Gastrocnemius medialis (tissue), 4 donors: ENCODE data around the gene HECA. TPM values are rescaled to one million over a fixed set of nuclear protein-coding genes. Genes with fewer than 3 reads are reported as not detected.
A peak's percentile ranks its signal among the peaks of the same experiment; 100 is the strongest.

Source experiments
- ATAC-seq, 2 donors: fragments of 150-250 bp; one replicate each; pipeline ENCODE4 v1.9.1; 2016
- DNase-seq, 2 donors: peaks; one replicate each; pipeline ENCODE4 v3.0.0-alpha.2; 2019
- H3K27ac ChIP-seq, 4 donors: fragments of 200-600 bp; sonication (generic); 1 replicate in 1 of 4; 2 replicates in 3 of 4; pipeline ENCODE4 v1.5.1; 2016 to 2018; ENCODE audit warnings: mild to moderate bottlenecking in 2 of 4, moderate library complexity in 1 of 4
- H3K27me3 ChIP-seq, 3 donors: fragments of 200-600 bp; sonication (generic) in 2 of 3; 1 replicate in 1 of 3; 2 replicates in 2 of 3; pipeline versions ENCODE4 v1.5.1 to v1.6.0; 2016 to 2019; ENCODE audit warnings: mild to moderate bottlenecking in 1 of 3, moderate library complexity in 1 of 3
- H3K36me3 ChIP-seq, 2 donors: fragments of 200-600 bp; sonication (generic) in 1 of 2; one replicate each; pipeline ENCODE4 v1.5.1; 2017 to 2018
- H3K4me1 ChIP-seq, 2 donors: fragments of 200-600 bp; sonication (generic) in 1 of 2; one replicate each; pipeline ENCODE4 v1.5.1; 2016 to 2017; ENCODE audit warnings: mild to moderate bottlenecking in 2 of 2
- H3K4me3 ChIP-seq, 4 donors: fragments of 200-600 bp; sonication (generic) in 3 of 4; 1 replicate in 1 of 4; 2 replicates in 3 of 4; pipeline ENCODE4 v1.5.1; 2016 to 2019; ENCODE audit warnings: mild to moderate bottlenecking in 2 of 4
- H3K9me3 ChIP-seq, 3 donors: fragments of 200-600 bp; sonication (generic) in 2 of 3; 1 replicate in 1 of 3; 2 replicates in 2 of 3; pipeline ENCODE4 v1.5.1; 2016 to 2019
- POLR2A ChIP-seq, 2 donors: fragments of 450-650 bp; IDR thresholded peaks; one replicate each; pipeline ENCODE4 v1.6.1; 2017; ENCODE audit warnings: antibody characterized with exemption in 2 of 2, mild to moderate bottlenecking in 2 of 2, moderate library complexity in 2 of 2
- in situ Hi-C, 4 donors: fragments of 200-750 bp; cut with MboI; loops; one replicate each; pipeline versions ENCODE4 v1.15.0 to v1.8.0; 2017; ENCODE audit warnings: low sequenced_read_pairs in 4 of 4
- intact Hi-C: fragments of 100-400 bp; cut with DNase I; formaldehyde crosslinking; loops from one replicate; pipeline ENCODE4 v1.15.1; 2023; ENCODE audit warnings: low total_unique reads
- total RNA-seq, 4 donors: library from RNA; depleted of rRNA; stranded (reverse); fragments of >200 nt; gene quantifications; one replicate each; pipeline versions ENCODE4 v1.1.0 to v1.2.3, GENCODE V29; 2016
- TF ChIP-seq, protein P1 (sequence below), 5 experiments: fragments of 450-650 bp in 3 of 5; fragments of 200-600 bp in 2 of 5; sonication (generic) in 2 of 5; IDR thresholded peaks in 4 of 5; conservative IDR thresholded peaks in 1 of 5; 1 replicate in 4 of 5; 2 replicates in 1 of 5; pipeline ENCODE4 v1.5.1; 2016 to 2019; ENCODE audit warnings: antibody characterized with exemption in 5 of 5, mild to moderate bottlenecking in 3 of 5, moderate library complexity in 3 of 5

The HECA gene
- total RNA-seq, 4 donors from 2014 or later = 34.5 to 59.1 (median 47.2) TPM

DNA sequence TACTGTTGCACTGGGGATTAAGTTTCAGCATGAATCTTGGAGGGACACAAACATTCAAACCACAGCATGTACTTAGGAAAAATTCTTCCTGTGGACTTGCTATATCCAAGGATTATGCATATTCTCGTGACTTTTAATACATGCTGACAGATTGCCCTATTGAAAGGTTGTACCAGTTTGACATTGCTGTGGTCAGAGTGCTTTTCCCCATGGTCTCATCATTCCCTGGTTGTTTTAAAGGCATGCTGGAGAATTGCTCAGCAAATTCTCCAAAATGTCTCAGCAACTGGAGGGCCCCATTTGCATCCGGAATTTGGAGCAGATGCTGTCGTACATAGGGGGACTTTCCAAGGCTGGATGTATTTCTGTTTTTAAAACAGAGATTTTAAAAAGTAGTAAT is 7.4 kb downstream of the HECA start:
- TF ChIP-seq POLR2A (IDR thresholded peaks at IDR 0.05) = no peak
- TF ChIP-seq, protein P1, sequence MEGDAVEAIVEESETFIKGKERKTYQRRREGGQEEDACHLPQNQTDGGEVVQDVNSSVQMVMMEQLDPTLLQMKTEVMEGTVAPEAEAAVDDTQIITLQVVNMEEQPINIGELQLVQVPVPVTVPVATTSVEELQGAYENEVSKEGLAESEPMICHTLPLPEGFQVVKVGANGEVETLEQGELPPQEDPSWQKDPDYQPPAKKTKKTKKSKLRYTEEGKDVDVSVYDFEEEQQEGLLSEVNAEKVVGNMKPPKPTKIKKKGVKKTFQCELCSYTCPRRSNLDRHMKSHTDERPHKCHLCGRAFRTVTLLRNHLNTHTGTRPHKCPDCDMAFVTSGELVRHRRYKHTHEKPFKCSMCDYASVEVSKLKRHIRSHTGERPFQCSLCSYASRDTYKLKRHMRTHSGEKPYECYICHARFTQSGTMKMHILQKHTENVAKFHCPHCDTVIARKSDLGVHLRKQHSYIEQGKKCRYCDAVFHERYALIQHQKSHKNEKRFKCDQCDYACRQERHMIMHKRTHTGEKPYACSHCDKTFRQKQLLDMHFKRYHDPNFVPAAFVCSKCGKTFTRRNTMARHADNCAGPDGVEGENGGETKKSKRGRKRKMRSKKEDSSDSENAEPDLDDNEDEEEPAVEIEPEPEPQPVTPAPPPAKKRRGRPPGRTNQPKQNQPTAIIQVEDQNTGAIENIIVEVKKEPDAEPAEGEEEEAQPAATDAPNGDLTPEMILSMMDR (IDR thresholded peaks at IDR 0.05 in 4 of 5, conservative IDR thresholded peaks at IDR 0.05 in 1 of 5) = no peak
- ATAC-seq (no peak), DNase-seq (no peak)
- Histone ChIP-seq H3K27me3 (no peaks in the 10 kb centered on the region), H3K27ac (no peak overlapping the region), H3K9me3 (no peaks in the 10 kb centered on the region), H3K4me1 (peaks cover 45 to 49% of the 10 kb centered on the region in 2 donors), H3K36me3 (no peaks in the 10 kb centered on the region), H3K4me3 (no peak overlapping the region)
- in situ Hi-C loops (loop anchor here in 1 of 4 donors (25.0 kb wide), 1 partner anchor 220 kb away; the partner anchor contains the start of gene CITED2), intact Hi-C loops (no loop called here)

DNA sequence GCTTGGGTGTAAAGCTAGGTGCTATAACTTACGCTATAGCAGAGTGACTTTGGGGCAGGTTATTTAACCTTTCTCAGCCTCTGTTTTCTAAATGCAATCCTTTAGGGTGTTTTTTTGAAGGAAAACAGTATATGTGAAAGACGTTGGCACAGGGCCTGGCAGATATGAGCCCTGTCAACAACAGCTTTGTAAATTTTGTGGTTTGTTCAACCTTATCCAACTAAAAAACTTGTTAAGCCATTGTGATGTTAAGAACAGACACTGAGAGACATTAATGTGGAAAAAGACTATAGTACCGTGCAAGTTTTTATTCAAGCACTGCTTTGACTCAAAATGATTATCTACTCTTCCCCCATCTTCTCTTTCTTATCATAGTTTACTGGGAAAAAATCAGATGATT is 8.2 kb downstream of the HECA start:
- H3K36me3 ChIP-seq = no peaks in the 10 kb centered on the region
- no peak overlapping the region for H3K27ac ChIP-seq
- H3K4me3 ChIP-seq = no peak overlapping the region
- in situ Hi-C loops = loop anchor here in 1 of 4 donors (25.0 kb wide), 1 partner anchor 219 kb away; the partner anchor contains the start of gene CITED2
- no peak for DNase-seq
- no peak for ATAC-seq
- intact Hi-C loops = no loop called here
- H3K9me3 ChIP-seq = no peaks in the 10 kb centered on the region
- H3K4me1 ChIP-seq = peaks cover 45 to 49% of the 10 kb centered on the region in 2 donors
- no peaks in the 10 kb centered on the region for H3K27me3 ChIP-seq
- TF ChIP-seq POLR2A (IDR thresholded peaks at IDR 0.05) = no peak
- TF ChIP-seq, protein P1 (IDR thresholded peaks at IDR 0.05 in 4 of 5, conservative IDR thresholded peaks at IDR 0.05 in 1 of 5) = no peak

DNA sequence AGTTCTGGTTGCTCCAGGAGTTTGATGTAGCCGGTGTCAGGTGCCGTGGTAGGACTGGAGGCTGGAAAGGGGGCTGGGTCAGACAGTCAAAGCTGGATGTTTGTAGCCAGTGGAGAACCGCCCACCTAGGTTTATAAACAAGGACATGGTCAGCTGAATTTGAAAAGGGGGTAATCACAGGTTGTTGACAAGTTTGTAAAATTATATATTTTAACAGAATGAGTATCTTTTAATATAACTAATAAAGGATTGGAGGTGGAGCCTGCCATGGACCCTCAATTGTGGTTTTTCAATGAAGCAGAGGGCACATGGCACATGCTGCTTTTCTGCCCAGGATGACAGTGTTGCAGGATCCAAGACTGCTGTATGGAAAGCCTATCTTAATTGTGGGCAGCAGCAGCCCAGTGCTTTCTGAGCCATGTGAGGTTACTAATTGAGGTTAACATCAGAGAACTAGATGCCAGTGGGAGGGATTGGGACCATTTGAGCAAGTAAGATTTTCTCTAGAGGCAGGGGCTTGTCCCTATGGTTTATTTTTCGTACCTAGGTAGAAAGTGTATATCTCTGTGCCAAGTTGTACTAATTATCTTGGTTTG is 9.7 kb downstream of the HECA start:
- Histone ChIP-seq H3K27me3 (no peaks in the 10 kb centered on the region), H3K27ac (no peak overlapping the region), H3K36me3 (no peaks in the 10 kb centered on the region), H3K4me1 (peaks cover 49 to 50% of the 10 kb centered on the region in 2 donors), H3K4me3 (no peak overlapping the region), H3K9me3 (no peaks in the 10 kb centered on the region)
- intact Hi-C loops (loop anchor here (5.0 kb wide), 1 partner anchor 157 kb away; the partner anchor contains the start of gene REPS1), in situ Hi-C loops (loop anchor here in 1 of 4 donors (25.0 kb wide), 1 partner anchor 218 kb away; the partner anchor contains the start of gene CITED2)
- TF ChIP-seq POLR2A (IDR thresholded peaks at IDR 0.05) = no peak
- TF ChIP-seq, protein P1 (IDR thresholded peaks at IDR 0.05 in 4 of 5, conservative IDR thresholded peaks at IDR 0.05 in 1 of 5) = no peak
- ATAC-seq = no peak
- DNase-seq = no peak

DNA sequence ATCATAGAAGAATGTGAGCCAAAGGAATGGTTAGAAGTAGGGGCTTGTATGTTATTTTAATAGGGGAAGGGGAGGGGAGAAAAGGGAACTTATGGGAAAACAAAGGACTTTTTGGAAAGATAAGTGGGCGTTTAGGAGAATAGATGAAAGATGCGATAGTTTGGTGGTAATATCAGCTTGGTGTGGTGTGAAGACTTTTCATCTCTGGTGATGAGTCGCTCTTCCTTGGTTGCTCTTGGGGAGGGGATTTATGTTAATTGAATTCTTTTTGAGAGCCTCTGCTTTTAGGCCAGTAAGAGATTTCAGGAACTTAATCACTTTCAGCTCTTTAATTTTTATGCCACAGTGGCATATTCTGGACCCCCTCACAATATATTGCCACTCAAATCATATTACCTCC is 10.8 kb downstream of the HECA start:
- intact Hi-C loops = loop anchor here (5.0 kb wide), 1 partner anchor 158 kb away; the partner anchor contains the start of gene REPS1
- peaks cover 50 to 55% of the 10 kb centered on the region in 2 donors for H3K4me1 ChIP-seq
- in situ Hi-C loops = loop anchor here in 1 of 4 donors (25.0 kb wide), 1 partner anchor 217 kb away; the partner anchor contains the start of gene CITED2

More for the DNA sequence above, 10.8 kb downstream of the HECA start:
- no peak overlapping the region for H3K4me3 ChIP-seq
- H3K27ac ChIP-seq = peak overlapping the region in 1 of 4 donors; percentile 54
- TF ChIP-seq, protein P1 (IDR thresholded peaks at IDR 0.05 in 4 of 5, conservative IDR thresholded peaks at IDR 0.05 in 1 of 5) = no peak
- TF ChIP-seq POLR2A (IDR thresholded peaks at IDR 0.05) = no peak
- H3K9me3 ChIP-seq = no peaks in the 10 kb centered on the region
- H3K27me3 ChIP-seq = no peaks in the 10 kb centered on the region
- ATAC-seq (no peak), DNase-seq (no peak)
- no peaks in the 10 kb centered on the region for H3K36me3 ChIP-seq
